Measurements from ENCODE around the gene OR52J3. TPM values are rescaled to one million over a fixed set of nuclear protein-coding genes. Genes with fewer than 3 reads are reported as not detected.
A peak's percentile ranks its signal among the peaks of the same experiment; 100 is the strongest.

The OR52J3 gene
- total and polyA plus RNA-seq, 2 of the 8 experiments (the other 6 are each of a cell fraction or from before 2014, with no cell fraction given), result not detected

GRCh38 chr11:5013012-5013411 lies 33.3 kb upstream of the OR52J3 start:
- no peak overlapping the region for H2BK12ac ChIP-seq (ENCODE audit: low read depth, low read length)
- POLR2A ChIA-PET (ENCODE audit: partially characterized antibody), result no interaction called here
- CTCF ChIA-PET (ENCODE audit: partially characterized antibody), result interaction anchor here (1.6 to 3.0 kb wide), 2 partner anchors 9 to 376 kb away, joined by 5 to 10 read pairs; partner anchors contain the start of gene OR51D1
- no peak overlapping the region for H2AFZ ChIP-seq (ENCODE audit: low read length)
- H2BK5ac ChIP-seq (ENCODE audit: low read depth, low read length), result no peak overlapping the region
- H3K4ac ChIP-seq (replicated peaks; ENCODE audit: insufficient read length, low read depth, low read length), result no peak overlapping the region
- no peaks in the 10 kb centered on the region for H3K9me3 ChIP-seq (ENCODE audit: insufficient read depth in 2 of 2, low read depth in 1 of 2, low read length in 1 of 2)
- no peak overlapping the region for H4K5ac ChIP-seq (ENCODE audit: insufficient read length, low read depth, low read length)
- no peak overlapping the region for H3K4me2 ChIP-seq (ENCODE audit: insufficient read depth in 1 of 2, low read depth in 2 of 2, low read length in 2 of 2)
- H3K14ac ChIP-seq (ENCODE audit: insufficient read length), result no peak overlapping the region
- no peak overlapping the region for H2AK5ac ChIP-seq (ENCODE audit: low read depth, low read length)
- no peak overlapping the region for H3K27ac ChIP-seq (ENCODE audit: low read depth, low read length)
- H3K27me3 ChIP-seq (replicated peaks in 1 of 4; ENCODE audit: control insufficient read depth in 3 of 4, extremely low read depth in 1 of 4, insufficient read depth in 3 of 4, low read length in 3 of 4), result no peaks in the 10 kb centered on the region
- no peaks in the 10 kb centered on the region for H3K79me1 ChIP-seq (ENCODE audit: low read depth, low read length)
- no peak overlapping the region for H3K23ac ChIP-seq (ENCODE audit: insufficient read length)
- no peak overlapping the region for H4K91ac ChIP-seq (replicated peaks; ENCODE audit: insufficient read length, low read length)
- H3K4me1 ChIP-seq (replicated peaks in 1 of 4; ENCODE audit: control insufficient read depth in 3 of 4, insufficient read depth in 4 of 4, low read length in 3 of 4), result no peaks in the 10 kb centered on the region
- H3K36me3 ChIP-seq (ENCODE audit: control insufficient read depth in 2 of 4, insufficient read depth in 4 of 4, low read length in 3 of 4), result no peaks in the 10 kb centered on the region
- H2BK20ac ChIP-seq (ENCODE audit: low read length), result no peak overlapping the region
- H3K18ac ChIP-seq (ENCODE audit: extremely low read depth, low read length), result no peak overlapping the region
- no peak for DNase-seq (ENCODE audit: low read depth in 1 of 2, low spot score in 2 of 2)
- WGBS, 2 experiments (ENCODE audit: extremely low coverage in 1 of 2, insufficient coverage in 1 of 2, insufficient read length in 1 of 2, insufficient replicate concordance in 2 of 2, low coverage in 1 of 2, low lambda C conversion rate in 2 of 2, missing lambda C conversion rate in 1 of 2), result 88% methylated on average over 1 of the region's 1 CpG; no CpG with 5 or more reads in 1 of the 2 experiments
- TF ChIP-seq TBP (IDR thresholded peaks at IDR 0.05; ENCODE audit: low read depth, low read length), result no peak
- TF ChIP-seq RFX5 (IDR thresholded peaks at IDR 0.05; ENCODE audit: borderline replicate concordance, low read depth, low read length), result no peak
- 0 out of 2 replicates have a peak, but pooled peaks have one; percentile 43 for TF ChIP-seq CEBPB (IDR thresholded peaks at IDR 0.05; ENCODE audit: low read depth, low read length)
- H2BK15ac ChIP-seq (ENCODE audit: low read length), result no peak overlapping the region
- no peak overlapping the region for H2BK120ac ChIP-seq (replicated peaks; ENCODE audit: low read depth, low read length)
- no peak overlapping the region for H3K9ac ChIP-seq (replicated peaks in 1 of 4; ENCODE audit: extremely low read depth in 1 of 4, low read depth in 3 of 4, low read length in 3 of 4)
- H3K56ac ChIP-seq (replicated peaks; ENCODE audit: insufficient read length, low read depth, low read length), result no peak overlapping the region
- H3K79me2 ChIP-seq (ENCODE audit: control insufficient read depth in 1 of 2, insufficient read depth in 2 of 2, low read length in 2 of 2), result no peaks in the 10 kb centered on the region
- H4K8ac ChIP-seq (ENCODE audit: extremely low read depth, insufficient read depth, low read length), result no peak overlapping the region
- H4K20me1 ChIP-seq (replicated peaks in 1 of 2; ENCODE audit: control insufficient read depth in 1 of 2, insufficient read depth in 2 of 2, low read length in 2 of 2), result no peaks in the 10 kb centered on the region
- no peak for FAIRE-seq
- no peak overlapping the region for H3K4me3 ChIP-seq (ENCODE audit: extremely low read depth in 1 of 4, insufficient read depth in 2 of 4, low read depth in 3 of 4, low read length in 4 of 4)
- no peaks in the 10 kb centered on the region for H3K23me2 ChIP-seq (ENCODE audit: low read depth, low read length)

Data from H1 (cell line).